ENCODE measurements around the gene VAT1L.

Gene VAT1L

DNA sequence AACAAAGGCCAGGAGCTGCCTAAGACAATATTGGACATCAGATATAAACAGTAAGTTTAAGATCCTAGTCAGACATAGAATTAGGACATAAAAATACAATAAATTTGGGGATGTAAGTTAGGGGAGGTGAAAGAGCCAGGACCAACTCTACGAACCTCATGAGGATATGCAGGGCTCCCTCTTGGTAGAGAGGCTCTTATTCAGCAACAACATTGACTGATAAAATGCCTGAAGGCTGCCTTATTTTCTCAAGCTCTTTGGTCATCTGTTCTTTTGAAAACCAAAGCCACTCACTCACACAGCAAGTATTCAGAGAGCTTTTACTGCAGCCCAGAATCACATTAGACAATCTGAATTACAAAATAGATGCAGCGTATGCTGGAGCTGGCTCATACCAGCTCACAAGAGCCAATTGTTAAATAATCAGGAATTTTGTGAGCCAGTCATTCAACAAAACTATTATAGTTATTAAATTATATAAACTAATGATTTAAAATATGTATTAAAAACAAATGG, 125.4 kb downstream of the VAT1L start:
- H3K36me3 Mint-ChIP-seq = no peaks in the 10 kb centered on the region
- peaks cover 2% of the 10 kb centered on the region for H3K27me3 Mint-ChIP-seq
- H3K4me3 Mint-ChIP-seq = no peak overlapping the region
- no peak overlapping the region for H3K27ac Mint-ChIP-seq
- DNase-seq (ENCODE audit: low spot score in 2 of 2) (no peak), ATAC-seq (ENCODE audit: low read depth) (no peak)
- no peaks in the 10 kb centered on the region for H3K4me1 Mint-ChIP-seq
- peaks cover 2% of the 10 kb centered on the region for H3K9me3 Mint-ChIP-seq

- no peaks in the 10 kb centered on the region for H3K36me3 Mint-ChIP-seq
- no peaks in the 10 kb centered on the region for H3K4me1 Mint-ChIP-seq
- H3K4me3 Mint-ChIP-seq = no peak overlapping the region
- no peaks in the 10 kb centered on the region for H3K27me3 Mint-ChIP-seq
- no peak overlapping the region for H3K27ac Mint-ChIP-seq
- ATAC-seq (ENCODE audit: low read depth) = no peak
- no peak for DNase-seq (ENCODE audit: low spot score in 2 of 2)
- peaks cover 2% of the 10 kb centered on the region for H3K9me3 Mint-ChIP-seq
Measured at GRCh38 chr16:77916111-77916510, 127.7 kb downstream of the VAT1L start.

DNA sequence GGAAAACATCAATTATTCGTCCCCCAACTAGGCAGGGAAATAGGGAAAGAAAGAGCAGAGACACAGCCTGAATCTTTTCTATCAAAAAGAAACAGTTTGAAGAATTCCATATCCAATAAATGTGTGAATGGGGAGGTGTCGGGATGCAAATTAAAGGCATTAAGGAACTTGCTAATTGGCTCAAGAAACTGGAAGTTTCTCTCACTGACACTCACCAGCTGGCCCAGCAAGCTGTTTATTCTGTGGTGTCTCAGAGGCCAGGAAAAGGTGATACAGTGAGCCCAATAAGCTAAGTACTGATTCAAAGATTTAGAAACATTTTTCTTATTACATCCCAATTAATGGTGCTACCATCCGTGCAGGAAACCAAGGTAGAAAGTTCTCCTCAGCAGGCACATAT, 129.6 kb downstream of the VAT1L start:
- no peak for DNase-seq (ENCODE audit: low spot score in 2 of 2)
- Mint-ChIP-seq H3K27me3 (no peaks in the 10 kb centered on the region), H3K4me1 (no peaks in the 10 kb centered on the region), H3K9me3 (no peaks in the 10 kb centered on the region), H3K36me3 (no peaks in the 10 kb centered on the region), H3K4me3 (no peak overlapping the region), H3K27ac (no peak overlapping the region)
- ATAC-seq (ENCODE audit: low read depth) = no peak

GRCh38 chr16:77918809-77919707, 130.7 kb downstream of the VAT1L start:
- Mint-ChIP-seq H3K27ac (no peak overlapping the region), H3K9me3 (no peaks in the 10 kb centered on the region)
- no peak for ATAC-seq (ENCODE audit: low read depth)

GRCh38 chr16:77919761-77920415, 131.5 kb downstream of the VAT1L start:
- ATAC-seq (ENCODE audit: low read depth) (no peak), DNase-seq (ENCODE audit: low spot score in 2 of 2) (no peak)
- no peaks in the 10 kb centered on the region for H3K27me3 Mint-ChIP-seq
- no peak overlapping the region for H3K27ac Mint-ChIP-seq
- H3K9me3 Mint-ChIP-seq = no peaks in the 10 kb centered on the region
- no peaks in the 10 kb centered on the region for H3K36me3 Mint-ChIP-seq
- no peak overlapping the region for H3K4me3 Mint-ChIP-seq
- H3K4me1 Mint-ChIP-seq = no peaks in the 10 kb centered on the region

More at GRCh38 chr16:77918809-77919707, 130.7 kb downstream of the VAT1L start:
- Mint-ChIP-seq H3K4me3 (no peak overlapping the region), H3K27me3 (no peaks in the 10 kb centered on the region), H3K36me3 (no peaks in the 10 kb centered on the region), H3K4me1 (no peaks in the 10 kb centered on the region)
- DNase-seq (ENCODE audit: low spot score in 2 of 2) = no peak

DNA sequence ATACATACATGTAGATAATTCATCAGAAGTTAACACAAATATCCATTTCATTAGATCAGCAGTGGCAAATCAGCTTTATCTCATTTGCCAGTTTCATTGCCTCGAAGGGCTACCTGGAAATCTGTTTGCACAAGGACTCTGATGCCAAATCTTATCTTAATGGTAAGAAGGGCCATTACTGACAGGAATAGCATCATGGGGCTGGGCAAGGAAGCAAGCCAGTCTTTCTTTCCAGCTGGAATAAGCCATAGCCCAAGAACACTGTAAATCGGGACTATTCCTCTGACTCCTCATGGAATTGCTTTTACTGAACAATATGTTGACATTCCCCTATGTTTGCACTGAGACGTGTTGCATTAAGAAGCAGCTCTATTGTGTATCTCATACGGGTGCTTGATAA, 132.6 kb downstream of the VAT1L start:
- Mint-ChIP-seq H3K27me3 (peaks cover 1% of the 10 kb centered on the region), H3K4me3 (no peak overlapping the region), H3K4me1 (no peaks in the 10 kb centered on the region), H3K27ac (no peak overlapping the region), H3K9me3 (no peaks in the 10 kb centered on the region), H3K36me3 (no peaks in the 10 kb centered on the region)
- DNase-seq (ENCODE audit: low spot score in 2 of 2) (no peak), ATAC-seq (ENCODE audit: low read depth) (no peak)

DNA sequence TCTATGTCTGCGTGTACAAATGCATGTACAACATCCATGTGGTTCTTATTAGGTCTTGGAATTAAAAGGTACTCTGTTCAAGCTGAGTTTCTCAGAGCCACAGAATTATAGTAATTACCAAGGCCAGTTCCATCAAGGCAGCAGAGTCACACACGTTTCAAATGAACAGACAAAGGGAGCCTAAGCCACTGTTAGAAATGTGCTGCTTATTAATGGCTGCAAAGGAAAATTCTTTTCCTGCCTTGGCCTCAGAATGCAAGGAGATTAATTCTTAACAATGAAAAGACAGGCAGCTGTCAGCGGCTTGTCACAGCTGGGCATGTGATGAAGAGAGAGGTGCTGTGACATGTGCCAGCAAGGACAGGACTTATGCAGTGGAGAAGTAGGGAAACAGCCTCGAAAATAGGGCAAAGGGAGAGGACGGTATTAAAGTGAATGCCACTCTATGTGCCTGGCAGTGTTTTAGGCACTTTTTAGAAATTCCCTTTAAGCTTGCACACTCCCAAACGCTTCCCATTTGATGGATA, 133.9 kb downstream of the VAT1L start:
- H3K27ac Mint-ChIP-seq = no peak overlapping the region
- no peaks in the 10 kb centered on the region for H3K4me1 Mint-ChIP-seq
- no peaks in the 10 kb centered on the region for H3K9me3 Mint-ChIP-seq
- DNase-seq (ENCODE audit: low spot score in 2 of 2) (no peak), ATAC-seq (ENCODE audit: low read depth) (no peak)
- no peak overlapping the region for H3K4me3 Mint-ChIP-seq
- H3K36me3 Mint-ChIP-seq = no peaks in the 10 kb centered on the region
- peaks cover 1% of the 10 kb centered on the region for H3K27me3 Mint-ChIP-seq

DNA sequence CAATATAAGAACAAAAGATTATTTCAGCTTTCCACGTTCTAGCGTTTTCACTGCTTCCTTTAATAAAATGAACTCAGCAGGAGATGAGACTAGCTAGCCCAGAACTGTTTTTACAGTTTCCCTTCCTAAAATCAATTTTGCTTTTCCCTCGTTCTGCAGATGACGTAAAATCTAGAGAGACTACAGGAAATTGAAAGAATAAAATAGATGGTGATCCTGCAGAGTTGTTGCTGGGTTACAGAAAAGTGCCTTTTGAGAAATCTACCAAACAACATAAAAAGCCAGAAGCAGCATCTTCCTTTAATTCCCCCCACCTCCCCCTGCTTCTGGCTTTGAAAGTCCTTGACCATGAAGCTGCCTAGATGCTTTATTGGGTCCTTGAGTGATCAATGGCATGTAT, 137.2 kb downstream of the VAT1L start:
- Mint-ChIP-seq H3K27ac (no peak overlapping the region), H3K9me3 (no peaks in the 10 kb centered on the region), H3K4me1 (no peaks in the 10 kb centered on the region), H3K4me3 (no peak overlapping the region), H3K36me3 (no peaks in the 10 kb centered on the region), H3K27me3 (peaks cover 1% of the 10 kb centered on the region)
- ATAC-seq (ENCODE audit: low read depth) = no peak
- no peak for DNase-seq (ENCODE audit: low spot score in 2 of 2)

DNA sequence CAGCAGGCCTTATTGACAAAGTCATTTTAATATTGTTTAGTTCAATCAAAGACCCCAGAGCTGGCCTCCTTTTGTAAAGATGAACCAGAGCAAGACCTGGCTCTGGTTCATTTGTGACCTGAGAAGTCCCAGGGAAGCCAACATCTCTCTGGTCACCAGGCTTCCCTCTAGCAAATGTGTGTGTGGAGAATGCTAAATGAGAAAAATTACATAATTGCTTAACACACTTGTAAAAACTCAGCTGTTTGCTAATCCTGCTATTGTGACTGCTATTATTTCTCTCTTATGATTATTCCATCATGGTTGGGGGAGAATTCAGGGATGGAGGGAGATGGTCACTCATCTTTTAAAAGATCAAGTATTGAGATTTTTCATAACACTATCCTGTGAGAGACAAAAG, 139.7 kb downstream of the VAT1L start:
- no peaks in the 10 kb centered on the region for H3K9me3 Mint-ChIP-seq
- H3K36me3 Mint-ChIP-seq = no peaks in the 10 kb centered on the region
- H3K27me3 Mint-ChIP-seq = peaks cover 1% of the 10 kb centered on the region
- DNase-seq (ENCODE audit: low spot score in 2 of 2) = no peak
- H3K27ac Mint-ChIP-seq = no peak overlapping the region
- H3K4me3 Mint-ChIP-seq = no peak overlapping the region
- no peaks in the 10 kb centered on the region for H3K4me1 Mint-ChIP-seq
- no peak for ATAC-seq (ENCODE audit: low read depth)

GRCh38 chr16:77929004-77929403, 140.6 kb downstream of the VAT1L start:
- DNase-seq (ENCODE audit: low spot score in 2 of 2) (no peak), ATAC-seq (ENCODE audit: low read depth) (no peak)
- H3K4me1 Mint-ChIP-seq = no peaks in the 10 kb centered on the region
- no peak overlapping the region for H3K27ac Mint-ChIP-seq
- H3K27me3 Mint-ChIP-seq = peaks cover 4% of the 10 kb centered on the region
- H3K9me3 Mint-ChIP-seq = peaks cover 4% of the 10 kb centered on the region
- H3K4me3 Mint-ChIP-seq = no peak overlapping the region
- no peaks in the 10 kb centered on the region for H3K36me3 Mint-ChIP-seq

DNA sequence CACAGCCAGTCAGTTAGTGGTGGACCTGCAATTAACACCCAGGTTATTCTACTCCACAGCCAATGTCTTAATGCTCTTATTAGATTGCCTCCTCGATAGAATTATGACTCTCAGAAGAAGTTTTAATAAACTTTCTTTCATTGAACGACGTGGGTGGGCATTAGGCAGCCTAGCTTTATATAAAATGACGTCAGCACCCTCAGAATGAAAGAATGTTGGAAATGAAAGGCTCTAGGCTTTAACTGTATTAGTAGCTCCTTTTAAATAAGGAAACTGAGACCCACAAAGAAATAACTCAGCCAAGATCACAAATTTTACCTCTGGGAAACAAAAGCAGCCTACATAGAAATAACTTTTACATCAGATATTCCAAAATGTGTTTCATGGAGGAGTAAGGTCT, 142.7 kb downstream of the VAT1L start:
- Mint-ChIP-seq H3K36me3 (no peaks in the 10 kb centered on the region), H3K27me3 (peaks cover 3% of the 10 kb centered on the region), H3K4me3 (no peak overlapping the region), H3K4me1 (no peaks in the 10 kb centered on the region), H3K27ac (no peak overlapping the region), H3K9me3 (peaks cover 4% of the 10 kb centered on the region)
- ATAC-seq (ENCODE audit: low read depth) (no peak), DNase-seq (ENCODE audit: low spot score in 2 of 2) (no peak)

GRCh38 chr16:77937473-77938149, 149.2 kb downstream of the VAT1L start:
- DNase-seq (ENCODE audit: low spot score in 2 of 2) (no peak), ATAC-seq (ENCODE audit: low read depth) (no peak)
- Mint-ChIP-seq H3K4me3 (no peak overlapping the region), H3K36me3 (no peaks in the 10 kb centered on the region), H3K9me3 (peaks cover 5% of the 10 kb centered on the region), H3K27ac (no peak overlapping the region), H3K4me1 (no peaks in the 10 kb centered on the region), H3K27me3 (peaks cover 5% of the 10 kb centered on the region)

DNA sequence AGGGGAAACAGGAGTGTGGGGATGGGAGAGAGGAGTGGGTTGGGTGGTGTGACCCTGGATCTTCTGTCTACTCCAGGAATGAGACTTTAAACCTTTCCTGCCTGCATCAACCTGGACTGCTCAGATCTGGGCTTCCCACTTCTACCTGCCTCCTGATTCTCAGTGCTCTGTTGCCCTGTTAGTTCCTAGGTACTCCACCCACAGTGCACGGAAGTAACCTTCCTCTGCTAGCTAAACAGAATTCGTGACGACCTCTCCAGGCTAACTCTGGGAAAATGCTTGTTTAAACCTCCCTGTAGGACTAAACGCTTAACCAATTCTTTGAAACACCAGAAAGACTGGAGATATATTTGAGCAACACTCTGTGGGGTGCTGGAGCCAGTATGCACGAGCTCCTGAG, 150.5 kb downstream of the VAT1L start:
- Mint-ChIP-seq H3K4me3 (no peak overlapping the region), H3K4me1 (no peaks in the 10 kb centered on the region), H3K27me3 (peaks cover 2% of the 10 kb centered on the region), H3K27ac (no peak overlapping the region), H3K36me3 (no peaks in the 10 kb centered on the region), H3K9me3 (peaks cover 2% of the 10 kb centered on the region)
- DNase-seq (ENCODE audit: low spot score in 2 of 2) = no peak
- ATAC-seq (ENCODE audit: low read depth) = no peak

DNA sequence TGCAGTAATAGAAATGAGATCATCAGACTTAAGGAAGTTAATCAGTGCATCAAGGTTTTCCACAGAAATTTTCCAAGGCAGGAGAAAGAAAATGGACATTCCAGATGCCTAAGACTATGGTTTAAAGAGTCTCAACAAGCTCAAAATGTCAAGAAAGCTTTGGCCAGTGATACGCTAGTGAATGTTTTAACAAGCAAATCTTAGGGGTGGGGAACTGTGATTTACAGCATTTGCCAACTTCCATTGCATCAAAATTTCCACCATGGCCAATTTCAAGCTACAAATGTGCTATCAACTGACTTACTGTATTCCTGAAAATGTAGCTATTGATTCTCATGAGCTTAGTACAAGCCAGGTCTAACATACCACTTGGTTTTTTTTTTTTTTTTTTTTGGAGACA, 151.6 kb downstream of the VAT1L start:
- DNase-seq (ENCODE audit: low spot score in 2 of 2) (no peak), ATAC-seq (ENCODE audit: low read depth) (no peak)
- Mint-ChIP-seq H3K36me3 (no peaks in the 10 kb centered on the region), H3K9me3 (peaks cover 2% of the 10 kb centered on the region), H3K27ac (no peak overlapping the region), H3K4me3 (no peak overlapping the region), H3K27me3 (peaks cover 2% of the 10 kb centered on the region), H3K4me1 (no peaks in the 10 kb centered on the region)
